ENCODE data around the gene LRIG1.

DNA sequence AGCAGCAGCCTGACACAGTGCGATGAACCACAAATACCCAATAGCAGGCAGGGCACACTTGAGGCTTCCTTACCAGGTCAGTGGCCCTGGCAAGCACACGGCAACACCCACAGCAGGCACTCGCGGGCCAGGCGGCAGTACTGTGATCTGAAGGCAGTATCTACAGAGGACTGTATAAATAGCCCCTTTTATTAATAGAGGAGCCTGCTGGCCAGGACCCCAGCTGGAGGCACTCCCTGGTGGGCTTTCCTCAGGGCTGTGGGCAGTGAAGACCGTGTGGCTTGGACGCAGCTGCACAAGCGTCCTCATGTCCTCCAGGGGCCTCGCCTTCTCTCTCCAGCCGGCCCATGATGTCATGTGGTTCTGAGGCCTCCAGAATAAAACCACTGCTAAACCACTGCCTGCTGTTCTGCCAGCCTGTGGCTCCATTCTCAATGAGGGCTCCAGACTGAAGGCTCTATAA is 44.1 kb downstream of the LRIG1 start:
- no peak for TF ChIP-seq YY1 (IDR thresholded peaks at IDR 0.05; ENCODE audit: low read depth)
- no peak for TF ChIP-seq CREB1 (IDR thresholded peaks at IDR 0.05; ENCODE audit: low read depth)
- TF ChIP-seq EP300 (IDR thresholded peaks at IDR 0.05; ENCODE audit: borderline replicate concordance), result no peak
- TF ChIP-seq, protein P1, sequence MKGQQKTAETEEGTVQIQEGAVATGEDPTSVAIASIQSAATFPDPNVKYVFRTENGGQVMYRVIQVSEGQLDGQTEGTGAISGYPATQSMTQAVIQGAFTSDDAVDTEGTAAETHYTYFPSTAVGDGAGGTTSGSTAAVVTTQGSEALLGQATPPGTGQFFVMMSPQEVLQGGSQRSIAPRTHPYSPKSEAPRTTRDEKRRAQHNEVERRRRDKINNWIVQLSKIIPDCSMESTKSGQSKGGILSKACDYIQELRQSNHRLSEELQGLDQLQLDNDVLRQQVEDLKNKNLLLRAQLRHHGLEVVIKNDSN (IDR thresholded peaks at IDR 0.05), result no peak
- TF ChIP-seq, protein P2, sequence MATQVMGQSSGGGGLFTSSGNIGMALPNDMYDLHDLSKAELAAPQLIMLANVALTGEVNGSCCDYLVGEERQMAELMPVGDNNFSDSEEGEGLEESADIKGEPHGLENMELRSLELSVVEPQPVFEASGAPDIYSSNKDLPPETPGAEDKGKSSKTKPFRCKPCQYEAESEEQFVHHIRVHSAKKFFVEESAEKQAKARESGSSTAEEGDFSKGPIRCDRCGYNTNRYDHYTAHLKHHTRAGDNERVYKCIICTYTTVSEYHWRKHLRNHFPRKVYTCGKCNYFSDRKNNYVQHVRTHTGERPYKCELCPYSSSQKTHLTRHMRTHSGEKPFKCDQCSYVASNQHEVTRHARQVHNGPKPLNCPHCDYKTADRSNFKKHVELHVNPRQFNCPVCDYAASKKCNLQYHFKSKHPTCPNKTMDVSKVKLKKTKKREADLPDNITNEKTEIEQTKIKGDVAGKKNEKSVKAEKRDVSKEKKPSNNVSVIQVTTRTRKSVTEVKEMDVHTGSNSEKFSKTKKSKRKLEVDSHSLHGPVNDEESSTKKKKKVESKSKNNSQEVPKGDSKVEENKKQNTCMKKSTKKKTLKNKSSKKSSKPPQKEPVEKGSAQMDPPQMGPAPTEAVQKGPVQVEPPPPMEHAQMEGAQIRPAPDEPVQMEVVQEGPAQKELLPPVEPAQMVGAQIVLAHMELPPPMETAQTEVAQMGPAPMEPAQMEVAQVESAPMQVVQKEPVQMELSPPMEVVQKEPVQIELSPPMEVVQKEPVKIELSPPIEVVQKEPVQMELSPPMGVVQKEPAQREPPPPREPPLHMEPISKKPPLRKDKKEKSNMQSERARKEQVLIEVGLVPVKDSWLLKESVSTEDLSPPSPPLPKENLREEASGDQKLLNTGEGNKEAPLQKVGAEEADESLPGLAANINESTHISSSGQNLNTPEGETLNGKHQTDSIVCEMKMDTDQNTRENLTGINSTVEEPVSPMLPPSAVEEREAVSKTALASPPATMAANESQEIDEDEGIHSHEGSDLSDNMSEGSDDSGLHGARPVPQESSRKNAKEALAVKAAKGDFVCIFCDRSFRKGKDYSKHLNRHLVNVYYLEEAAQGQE (IDR thresholded peaks at IDR 0.05; ENCODE audit: low read depth), result no peak
- no peak for TF ChIP-seq RAD21 (IDR thresholded peaks at IDR 0.05; ENCODE audit: low read depth)

Data from Ishikawa (cell line).